ENCODE measurements around the gene ISL2.

Gene ISL2

DNA sequence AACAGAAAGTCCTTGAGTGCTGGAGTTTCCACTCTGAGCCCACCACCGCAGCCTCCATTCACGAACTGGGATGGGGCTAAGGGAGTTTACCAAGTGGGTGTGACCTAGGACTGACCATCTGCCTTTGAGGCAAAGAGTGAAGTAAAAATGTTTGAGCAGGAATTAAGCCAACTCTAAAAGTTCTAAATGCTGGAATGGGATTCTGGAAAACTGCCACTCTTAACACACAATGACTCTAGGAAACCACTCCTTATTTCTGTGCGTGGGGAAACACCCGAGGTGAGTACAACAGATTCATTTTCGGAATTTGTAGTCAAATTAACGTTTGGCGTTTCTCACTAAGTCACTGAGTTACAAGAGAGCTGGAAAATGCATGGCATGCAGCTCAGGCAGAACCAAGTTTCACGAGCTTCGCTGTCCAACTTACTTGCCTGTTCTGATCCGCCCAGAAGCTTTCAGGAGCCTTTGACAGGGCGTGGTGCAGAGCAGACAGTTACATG is 31.6 kb downstream of the ISL2 start:
- no peak for DNase-seq (ENCODE audit: low read depth in 2 of 3, low spot score in 1 of 3)

DNA sequence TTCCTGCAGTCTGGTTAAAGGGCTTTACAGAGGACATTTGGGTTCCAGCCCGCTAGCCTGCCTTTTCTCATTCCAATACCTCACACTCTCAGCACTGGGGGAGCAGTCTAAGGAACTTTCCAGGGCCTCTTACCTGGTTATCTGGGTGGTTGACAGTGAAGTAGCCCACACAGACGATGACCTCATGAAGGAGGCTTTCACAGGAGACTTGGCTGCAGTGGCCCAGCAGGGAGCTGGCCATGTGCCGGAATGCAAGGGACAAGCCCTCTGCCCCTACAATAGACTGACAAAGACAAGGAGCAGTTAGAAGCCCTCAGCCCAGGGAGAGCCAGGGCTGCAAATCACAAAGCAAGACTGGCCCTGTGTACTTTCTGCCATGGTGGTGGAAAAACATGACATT is 39.5 kb downstream of the ISL2 start:
- DNase-seq (ENCODE audit: low read depth in 2 of 3, low spot score in 1 of 3) = no peak

DNA sequence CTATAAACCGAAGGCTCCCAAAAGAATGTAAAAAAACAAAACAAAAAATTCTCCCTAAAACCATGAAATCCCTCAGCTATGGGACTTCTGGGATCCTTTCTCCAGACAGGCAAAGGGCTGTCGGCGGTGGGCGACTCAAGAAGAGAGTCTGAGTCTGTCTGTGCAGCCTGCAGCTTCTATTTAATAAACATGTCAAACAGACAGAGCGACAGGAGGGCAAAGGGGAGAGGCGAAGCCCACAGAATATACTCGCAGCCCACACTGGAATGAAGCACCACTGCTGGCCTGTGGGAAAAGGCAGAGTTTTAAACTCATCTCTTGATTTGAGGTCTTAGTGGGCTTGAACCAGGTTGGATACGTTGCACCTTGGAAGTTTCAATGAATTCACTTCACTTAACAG is 40.2 kb downstream of the ISL2 start:
- DNase-seq (ENCODE audit: low read depth in 2 of 3, low spot score in 1 of 3) = no peak

DNA sequence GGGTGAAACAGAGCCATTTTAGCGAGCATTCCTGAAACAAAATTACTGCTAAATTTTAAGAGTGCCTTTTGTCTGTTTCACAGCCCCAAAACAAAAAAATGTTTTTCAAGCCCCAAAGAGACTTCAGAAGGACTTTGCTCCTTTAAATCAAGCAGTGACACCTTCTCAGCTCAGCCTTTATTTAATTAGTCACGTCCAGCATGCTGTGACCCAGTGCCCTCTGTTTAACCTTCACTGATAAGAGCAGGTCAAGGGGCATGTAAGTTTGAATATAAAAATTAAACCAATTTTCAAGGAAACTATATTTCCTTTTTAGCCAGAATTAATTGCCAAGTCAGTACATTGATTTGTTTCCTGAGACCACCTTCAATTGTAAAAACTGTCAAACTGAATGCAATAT is 40.6 kb downstream of the ISL2 start:
- no peak for DNase-seq (ENCODE audit: low read depth in 2 of 3, low spot score in 1 of 3)

DNA sequence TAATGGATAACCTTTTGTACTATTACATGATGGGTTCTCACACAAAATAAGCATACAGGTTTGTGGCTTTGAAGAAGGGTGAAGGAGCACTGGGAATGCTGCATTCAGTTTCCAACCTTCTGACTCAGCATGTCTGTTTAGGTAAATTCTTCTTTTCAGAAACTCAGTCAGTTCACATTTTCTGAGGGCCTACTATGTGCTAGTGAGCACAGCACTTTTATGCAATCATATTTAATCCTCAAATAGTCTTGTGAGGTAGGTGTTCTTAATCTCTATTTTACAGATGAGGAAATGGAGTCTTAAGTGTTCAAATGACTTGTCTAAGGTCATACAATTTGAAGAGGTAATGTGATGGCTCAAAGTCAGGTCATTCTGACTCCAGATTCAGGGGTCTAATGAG is 41.2 kb downstream of the ISL2 start:
- DNase-seq (ENCODE audit: low read depth in 2 of 3, low spot score in 1 of 3) = no peak

DNA sequence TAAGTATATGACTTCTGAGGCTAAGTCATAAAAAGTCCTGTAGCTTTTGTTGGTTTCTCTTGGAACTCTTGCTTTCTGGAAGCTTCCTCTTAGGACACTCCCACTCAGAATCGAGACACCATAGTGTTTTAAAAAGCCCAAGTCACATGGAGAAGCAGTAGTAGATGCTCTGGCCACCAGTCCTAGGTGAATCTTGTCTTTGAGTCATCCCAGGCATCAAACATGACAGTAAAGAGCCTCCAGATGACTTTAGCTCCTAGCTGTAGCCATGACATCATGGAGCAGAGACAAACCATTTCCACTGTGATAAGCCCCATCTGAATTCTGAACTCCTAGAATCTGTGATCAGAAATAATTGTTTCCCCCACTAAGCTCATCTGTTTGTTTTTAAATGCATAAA is 42.1 kb downstream of the ISL2 start:
- DNase-seq (ENCODE audit: low read depth in 2 of 3, low spot score in 1 of 3) = no peak

DNA sequence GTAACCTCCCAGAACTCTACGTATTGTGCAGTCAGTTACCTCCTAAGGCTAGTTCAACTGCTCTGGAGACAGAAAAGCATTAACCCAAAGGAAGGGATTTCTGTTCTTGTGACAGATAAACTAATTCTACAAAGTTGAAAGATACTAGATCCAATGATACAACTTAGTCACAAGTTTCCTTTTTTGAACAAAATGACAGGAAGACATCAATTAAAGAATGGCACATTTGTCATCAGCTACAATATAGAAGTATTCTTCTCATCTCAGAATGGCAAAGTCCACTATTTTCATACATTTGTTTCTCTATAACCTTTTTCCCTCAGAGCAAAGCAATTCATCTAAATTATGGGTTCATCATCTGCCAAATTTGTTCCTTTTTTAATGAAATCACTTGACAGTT is 43.7 kb downstream of the ISL2 start:
- DNase-seq (ENCODE audit: low read depth in 2 of 3, low spot score in 1 of 3) = no peak

DNA sequence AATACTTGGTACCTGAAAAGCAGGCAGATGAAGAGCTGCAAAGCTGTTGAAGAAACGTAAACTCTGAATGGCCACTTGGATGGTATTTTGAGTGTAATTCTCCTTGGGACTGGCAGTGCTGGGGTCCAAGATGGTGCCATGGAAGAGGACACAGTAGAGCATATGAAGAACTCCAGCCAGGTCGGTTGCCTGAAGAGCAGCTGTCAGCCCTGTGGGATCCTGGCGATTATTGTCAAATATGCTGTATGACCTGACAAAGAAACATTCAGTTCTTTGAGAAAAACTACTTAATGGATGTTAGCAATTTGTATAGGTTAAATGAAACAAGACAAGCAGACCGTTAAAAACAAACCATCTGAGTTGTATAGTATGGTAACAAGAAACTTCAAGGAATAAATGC is 44.8 kb downstream of the ISL2 start:
- DNase-seq (ENCODE audit: low read depth in 2 of 3, low spot score in 1 of 3) = no peak

DNA sequence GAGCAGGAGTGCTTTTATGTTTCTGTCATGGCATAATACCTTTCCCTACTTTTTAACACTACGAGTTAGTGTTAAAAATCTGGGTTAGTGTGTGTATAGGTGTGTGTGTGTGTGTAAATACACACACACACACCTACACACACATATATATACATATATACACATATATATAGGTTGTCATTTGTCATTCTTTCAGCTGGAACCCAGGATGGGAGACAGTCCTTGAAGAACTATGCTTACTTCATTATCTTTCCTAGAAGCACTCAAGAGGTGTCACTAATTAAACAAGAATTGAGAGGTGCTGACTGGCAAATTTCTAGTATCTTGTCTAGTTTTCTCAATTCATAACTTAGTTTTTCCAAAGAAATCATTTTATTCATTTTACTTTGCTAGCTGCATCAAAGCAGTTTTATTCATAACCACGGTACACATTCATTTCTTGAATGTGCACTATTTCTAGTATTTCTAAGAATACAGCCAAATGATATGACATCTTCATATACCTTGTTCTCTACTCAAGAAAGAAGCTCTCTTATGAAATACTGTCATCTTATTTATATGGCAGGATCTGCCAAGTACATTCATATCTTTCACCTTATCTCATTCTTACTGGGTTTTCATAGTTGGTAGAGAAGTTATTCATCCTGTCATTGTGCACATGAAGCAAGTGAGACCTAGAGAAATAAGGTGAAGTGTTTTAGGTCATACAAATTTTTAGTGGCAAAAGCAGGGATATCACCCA is 46.6 kb downstream of the ISL2 start:
- no peak for DNase-seq (ENCODE audit: low read depth in 2 of 3, low spot score in 1 of 3)

DNA sequence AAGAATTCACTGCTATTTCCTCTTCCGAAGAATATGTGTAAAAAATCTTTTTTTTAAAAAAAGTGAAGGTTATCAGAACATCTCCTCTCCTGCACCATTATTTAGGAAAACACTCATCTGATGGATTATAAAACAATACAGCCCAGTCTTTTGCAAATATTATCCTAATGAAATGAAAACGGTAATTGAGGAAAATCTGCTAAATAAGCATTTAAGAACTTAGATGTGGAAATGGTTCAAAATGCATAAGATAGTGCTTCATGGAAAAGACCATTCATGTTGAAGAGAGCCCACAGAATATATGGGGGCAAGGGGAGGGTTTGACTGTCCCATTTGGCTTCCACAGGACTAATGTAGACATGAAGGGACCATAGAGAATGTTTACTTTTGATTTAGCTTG is 47.8 kb downstream of the ISL2 start:
- DNase-seq (ENCODE audit: low read depth in 2 of 3, low spot score in 1 of 3) = no peak

DNA sequence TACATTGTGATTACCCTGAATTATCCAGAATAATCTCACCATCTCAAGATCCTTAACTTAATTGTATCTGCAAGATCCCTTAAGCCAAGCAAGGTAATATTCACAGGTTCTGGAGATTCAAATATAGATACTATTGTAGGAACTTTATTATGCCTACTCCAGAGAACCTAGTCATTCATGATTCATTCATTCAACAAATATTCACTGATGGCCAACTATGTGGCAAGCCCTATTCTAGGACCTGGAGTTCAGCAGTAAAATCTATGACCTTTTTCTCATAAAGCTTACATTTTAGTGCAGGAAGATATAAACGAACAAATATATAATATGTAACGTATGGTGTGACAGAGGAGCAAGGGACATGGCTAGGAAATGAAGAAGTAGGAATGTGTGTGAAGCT is 49.6 kb downstream of the ISL2 start:
- no peak for DNase-seq (ENCODE audit: low read depth in 2 of 3, low spot score in 1 of 3)

DNA sequence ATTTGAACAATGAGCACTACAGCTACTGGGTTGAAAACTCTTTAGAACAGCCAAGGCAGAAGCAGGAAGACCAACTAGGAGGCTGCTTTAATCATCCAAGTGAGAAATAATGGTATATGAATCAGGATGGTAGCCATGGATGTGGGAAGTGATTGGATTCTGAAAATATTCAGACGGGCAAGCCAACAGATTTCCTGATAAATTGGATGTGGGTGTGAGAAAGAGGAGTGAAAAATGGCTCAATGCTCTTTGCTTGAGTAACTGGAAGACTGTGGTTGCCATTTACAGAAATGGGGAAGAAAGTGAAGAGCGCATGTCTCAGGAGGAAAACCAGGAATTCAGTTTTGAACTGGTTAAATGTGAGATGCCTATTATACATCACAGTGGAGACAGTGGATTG is 50.4 kb downstream of the ISL2 start:
- no peak for DNase-seq (ENCODE audit: low read depth in 2 of 3, low spot score in 1 of 3)

DNA sequence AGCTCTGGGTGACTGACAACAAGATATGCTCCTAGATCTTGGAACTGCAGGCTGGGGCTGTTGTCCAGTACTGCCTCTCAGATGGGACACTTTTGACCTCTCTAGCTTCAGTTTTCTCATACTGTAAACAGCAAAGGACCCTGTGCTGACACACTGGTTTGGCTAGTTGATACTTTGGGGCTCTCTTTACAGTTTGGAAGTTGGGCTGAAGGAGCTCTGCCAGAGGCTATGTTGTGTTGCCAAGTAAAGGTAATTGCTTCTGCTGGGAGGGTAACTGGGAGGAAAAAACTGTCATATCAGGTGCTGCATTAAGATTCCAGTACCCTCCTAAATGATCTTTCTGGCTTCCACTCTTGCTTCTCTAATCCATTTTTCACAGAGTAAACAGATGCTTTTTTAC is 54.0 kb downstream of the ISL2 start:
- DNase-seq (ENCODE audit: low read depth in 2 of 3, low spot score in 1 of 3) = no peak

DNA sequence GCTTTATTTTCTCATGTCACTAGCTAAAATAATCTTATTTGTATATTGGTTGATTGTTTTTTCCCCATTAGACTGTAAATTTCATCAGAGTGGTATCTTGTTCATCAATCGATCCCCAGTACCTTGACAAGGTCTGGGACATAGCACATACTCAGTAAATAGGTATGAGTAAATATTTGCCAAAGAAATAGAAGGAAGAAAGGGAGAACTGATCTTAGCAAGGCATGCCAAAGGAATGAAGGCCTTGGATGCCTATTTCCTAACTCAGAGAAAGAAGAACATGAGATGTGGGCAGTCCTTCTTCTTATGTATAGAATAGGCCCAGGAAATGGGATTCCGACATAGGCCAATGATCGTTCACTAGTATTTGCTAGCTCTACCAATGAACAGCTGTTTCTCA is 54.7 kb downstream of the ISL2 start:
- DNase-seq (ENCODE audit: low read depth in 2 of 3, low spot score in 1 of 3) = no peak

DNA sequence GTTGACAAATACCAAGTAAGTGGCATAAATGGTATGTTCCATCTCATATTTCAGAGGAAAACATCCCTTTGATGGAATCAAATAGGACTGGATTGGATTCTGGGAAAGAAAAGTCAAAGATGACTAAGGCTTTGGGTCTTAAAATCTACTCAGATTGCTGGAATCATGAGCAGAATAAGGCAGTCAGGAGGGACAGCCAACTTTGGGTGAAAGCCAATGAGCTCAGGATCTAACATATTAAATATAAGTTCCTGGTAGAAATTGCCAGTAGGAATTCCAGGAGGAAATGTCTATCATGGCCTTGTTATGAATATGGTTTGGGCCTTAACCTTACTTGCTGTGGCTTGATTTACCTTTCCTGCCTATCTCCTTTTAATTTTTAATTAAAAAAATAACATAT is 55.3 kb downstream of the ISL2 start:
- no peak for DNase-seq (ENCODE audit: low read depth in 2 of 3, low spot score in 1 of 3)
